Measurements from ENCODE around the gene SRGAP1. TPM values are rescaled to one million over a fixed set of nuclear protein-coding genes. Genes with fewer than 3 reads are reported as not detected.

The SRGAP1 gene
- total RNA-seq, 1 donor: 25.8 TPM

DNA sequence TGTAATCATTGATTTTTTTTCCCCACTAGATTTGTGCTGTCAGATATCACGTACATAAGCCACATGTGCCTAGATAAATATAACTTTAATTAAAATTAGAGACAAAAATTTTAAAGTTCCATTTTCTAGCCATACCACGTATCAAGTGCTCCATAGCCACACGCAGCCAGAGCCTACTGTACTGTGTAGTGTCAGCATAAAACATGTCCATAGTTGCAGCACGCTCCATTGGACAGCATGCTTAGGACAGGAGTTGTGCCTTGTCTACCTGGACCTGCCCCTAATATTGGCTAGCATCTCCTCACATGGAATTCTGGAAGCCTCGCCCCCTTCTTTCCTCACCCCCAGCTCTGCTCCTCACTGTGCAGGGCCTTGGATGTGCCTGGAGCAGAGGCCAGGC is 116.5 kb downstream of the SRGAP1 start:
- no peak overlapping the region for H3K4me3 ChIP-seq (ENCODE audit: low read depth, low read length)
- no peak for DNase-seq (ENCODE audit: low read depth)
- TF ChIP-seq, protein P1, sequence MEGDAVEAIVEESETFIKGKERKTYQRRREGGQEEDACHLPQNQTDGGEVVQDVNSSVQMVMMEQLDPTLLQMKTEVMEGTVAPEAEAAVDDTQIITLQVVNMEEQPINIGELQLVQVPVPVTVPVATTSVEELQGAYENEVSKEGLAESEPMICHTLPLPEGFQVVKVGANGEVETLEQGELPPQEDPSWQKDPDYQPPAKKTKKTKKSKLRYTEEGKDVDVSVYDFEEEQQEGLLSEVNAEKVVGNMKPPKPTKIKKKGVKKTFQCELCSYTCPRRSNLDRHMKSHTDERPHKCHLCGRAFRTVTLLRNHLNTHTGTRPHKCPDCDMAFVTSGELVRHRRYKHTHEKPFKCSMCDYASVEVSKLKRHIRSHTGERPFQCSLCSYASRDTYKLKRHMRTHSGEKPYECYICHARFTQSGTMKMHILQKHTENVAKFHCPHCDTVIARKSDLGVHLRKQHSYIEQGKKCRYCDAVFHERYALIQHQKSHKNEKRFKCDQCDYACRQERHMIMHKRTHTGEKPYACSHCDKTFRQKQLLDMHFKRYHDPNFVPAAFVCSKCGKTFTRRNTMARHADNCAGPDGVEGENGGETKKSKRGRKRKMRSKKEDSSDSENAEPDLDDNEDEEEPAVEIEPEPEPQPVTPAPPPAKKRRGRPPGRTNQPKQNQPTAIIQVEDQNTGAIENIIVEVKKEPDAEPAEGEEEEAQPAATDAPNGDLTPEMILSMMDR (IDR thresholded peaks at IDR 0.05; ENCODE audit: insufficient read depth, low read length): no peak

DNA sequence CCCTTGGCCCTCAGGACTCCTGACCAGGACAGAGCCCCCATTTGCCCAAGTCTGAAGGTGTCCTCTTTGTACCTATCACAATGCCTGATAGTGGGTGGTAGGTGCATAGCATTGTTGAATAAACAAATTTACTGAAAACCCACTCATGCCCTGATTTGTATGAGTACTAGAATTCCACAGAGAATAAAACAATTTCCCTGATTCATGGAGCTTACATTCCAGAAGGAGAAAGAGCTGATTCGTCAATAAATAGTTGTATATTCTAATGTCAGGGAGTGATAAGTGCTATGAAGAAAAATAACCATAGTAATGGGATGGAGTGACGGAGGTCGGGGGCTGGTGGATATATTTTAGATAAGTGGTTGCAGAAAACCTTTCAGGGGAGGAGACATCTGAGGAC is 117.0 kb downstream of the SRGAP1 start:
- no peak for DNase-seq (ENCODE audit: low read depth)
- H3K4me3 ChIP-seq (ENCODE audit: low read depth, low read length): no peak overlapping the region
- TF ChIP-seq, protein P1 (IDR thresholded peaks at IDR 0.05; ENCODE audit: insufficient read depth, low read length): no peak

DNA sequence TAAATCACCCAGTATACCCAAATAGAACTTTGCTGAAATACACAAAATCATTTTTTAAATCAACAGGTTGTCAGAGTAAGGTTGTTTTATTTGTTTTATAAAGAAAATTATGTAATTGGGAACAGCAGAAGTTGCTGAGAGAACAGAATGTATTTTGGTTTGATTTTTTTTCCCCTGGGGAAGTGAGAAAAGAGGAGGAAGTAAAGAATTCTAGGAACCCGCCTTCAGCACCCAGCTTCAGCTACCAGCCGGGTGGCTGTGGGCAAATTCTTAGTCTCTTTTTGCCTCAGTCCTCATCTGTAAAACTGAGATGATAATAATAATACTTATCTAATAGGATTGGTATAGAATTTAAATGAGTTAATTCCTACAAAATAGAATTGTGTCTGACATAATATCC is 119.4 kb downstream of the SRGAP1 start:
- H3K4me3 ChIP-seq (ENCODE audit: low read depth, low read length): no peak overlapping the region
- no peak for DNase-seq (ENCODE audit: low read depth)

DNA sequence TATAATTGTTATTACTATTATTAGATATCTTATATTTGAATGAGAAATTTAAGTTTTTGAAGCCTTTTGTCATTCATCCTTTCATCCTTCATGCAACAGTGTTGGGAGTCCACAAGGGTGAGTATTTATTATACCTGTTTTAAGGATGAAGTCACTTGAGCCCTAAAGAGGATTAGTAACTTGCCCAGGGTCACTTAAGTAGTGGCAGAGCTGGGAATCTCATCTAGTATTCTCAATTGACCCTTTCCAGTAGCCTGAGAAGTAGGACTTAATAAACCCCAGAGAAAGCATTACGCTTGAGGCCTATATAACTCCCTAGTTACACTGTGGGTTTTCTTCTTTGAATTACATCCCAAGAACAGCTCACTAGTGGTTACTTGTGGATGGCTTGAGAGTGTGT is 119.8 kb downstream of the SRGAP1 start:
- no peak overlapping the region for H3K4me3 ChIP-seq (ENCODE audit: low read depth, low read length)
- no peak for DNase-seq (ENCODE audit: low read depth)
- TF ChIP-seq, protein P1 (IDR thresholded peaks at IDR 0.05; ENCODE audit: insufficient read depth, low read length): no peak

More for the DNA sequence above, 119.4 kb downstream of the SRGAP1 start:
- TF ChIP-seq, protein P1 (IDR thresholded peaks at IDR 0.05; ENCODE audit: insufficient read depth, low read length): no peak

DNA sequence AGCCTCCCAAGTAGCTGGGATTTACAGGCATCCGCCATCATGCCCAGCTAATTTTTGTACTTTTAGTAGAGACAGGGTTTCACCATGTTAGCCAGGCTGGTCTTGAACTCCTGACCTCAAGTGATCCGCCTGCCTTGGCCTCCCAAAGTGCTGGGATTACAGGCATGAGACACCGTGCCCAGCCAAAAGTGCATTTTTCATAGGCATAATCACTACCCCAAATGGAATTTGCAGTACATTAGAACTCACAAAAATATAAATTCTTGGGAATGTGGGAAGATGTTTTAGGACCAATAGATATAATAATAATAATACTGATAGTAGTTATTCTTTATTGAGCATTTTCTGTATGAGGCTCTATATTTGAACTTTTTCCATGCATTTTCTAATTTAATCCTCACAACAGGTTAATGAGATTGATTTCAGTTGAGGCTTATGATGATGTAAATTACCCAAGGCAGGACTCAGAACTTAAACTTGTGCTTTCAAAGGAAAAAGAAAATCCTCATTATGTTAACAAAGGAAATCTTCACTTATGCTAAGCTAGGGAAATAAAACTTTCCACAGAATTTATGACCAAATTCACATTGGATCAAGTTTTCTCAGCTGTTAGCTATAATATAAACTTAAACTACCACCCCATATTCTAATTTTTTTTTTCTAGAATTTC is 121.6 kb downstream of the SRGAP1 start:
- no peak overlapping the region for H3K4me3 ChIP-seq (ENCODE audit: low read depth, low read length)
- TF ChIP-seq, protein P1 (IDR thresholded peaks at IDR 0.05; ENCODE audit: insufficient read depth, low read length): no peak
- DNase-seq (ENCODE audit: low read depth): peak; percentile 58

DNA sequence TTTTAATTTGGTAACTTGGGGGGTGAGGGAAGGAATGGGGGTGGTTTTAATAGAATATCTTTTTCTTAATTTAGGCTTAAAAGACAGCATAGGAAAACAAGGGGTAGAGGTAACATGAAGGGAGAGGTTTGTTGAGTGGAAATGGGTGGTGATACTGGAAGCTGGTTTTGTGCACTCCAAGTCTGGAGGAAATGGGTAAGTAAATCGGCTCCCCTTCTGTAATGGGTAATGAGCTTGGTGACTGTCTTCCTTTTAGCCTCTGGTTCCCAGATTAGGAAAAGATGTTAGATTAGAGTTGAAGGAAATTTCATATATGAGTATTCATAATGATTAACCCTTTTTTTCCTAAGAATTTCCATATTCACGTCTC is 122.1 kb downstream of the SRGAP1 start:
- no peak for DNase-seq (ENCODE audit: low read depth)
- TF ChIP-seq, protein P1 (IDR thresholded peaks at IDR 0.05; ENCODE audit: insufficient read depth, low read length): no peak
- no peak overlapping the region for H3K4me3 ChIP-seq (ENCODE audit: low read depth, low read length)
